OCI-M1 (cell line): Measurements from ENCODE around the gene TNPO3.
"Not testable (repeated sequence)": the region's sequence is repeated elsewhere in the genome, so short reads cannot be mapped to it uniquely, and the experiment has no call there.

Experiments
- DNase-seq: peaks from one replicate; lab custom pipeline; 2025; lab: John Stamatoyannopoulos, UW

The TNPO3 gene

DNA sequence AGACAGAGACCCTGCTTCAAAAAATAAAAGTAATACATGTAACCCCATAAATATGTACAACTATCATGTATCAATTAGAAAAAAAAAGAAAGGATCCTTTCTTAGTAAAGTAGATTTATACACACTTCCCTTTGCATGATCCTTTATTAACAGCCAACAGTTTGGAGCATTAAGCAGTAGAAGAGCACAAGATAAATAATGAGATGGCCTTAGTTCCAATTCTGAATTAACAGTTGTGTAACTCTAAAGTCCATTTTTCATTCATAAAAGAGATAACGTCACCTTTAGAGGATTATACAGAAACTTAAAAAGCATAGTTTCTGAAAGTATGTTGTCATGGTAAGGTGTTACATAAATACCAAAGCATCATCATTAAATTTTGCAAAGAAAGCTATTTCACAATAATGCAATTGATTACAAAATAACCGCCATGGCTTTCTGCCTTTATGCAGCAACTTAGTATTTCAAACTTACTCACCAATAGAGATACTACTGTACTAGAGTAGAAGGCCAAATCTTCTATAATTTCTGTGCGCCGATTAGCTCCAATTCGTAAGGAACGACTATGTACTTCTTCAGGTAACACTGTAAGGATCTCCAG is 40.3 kb downstream of the TNPO3 start:
- DNase-seq: no peak

DNA sequence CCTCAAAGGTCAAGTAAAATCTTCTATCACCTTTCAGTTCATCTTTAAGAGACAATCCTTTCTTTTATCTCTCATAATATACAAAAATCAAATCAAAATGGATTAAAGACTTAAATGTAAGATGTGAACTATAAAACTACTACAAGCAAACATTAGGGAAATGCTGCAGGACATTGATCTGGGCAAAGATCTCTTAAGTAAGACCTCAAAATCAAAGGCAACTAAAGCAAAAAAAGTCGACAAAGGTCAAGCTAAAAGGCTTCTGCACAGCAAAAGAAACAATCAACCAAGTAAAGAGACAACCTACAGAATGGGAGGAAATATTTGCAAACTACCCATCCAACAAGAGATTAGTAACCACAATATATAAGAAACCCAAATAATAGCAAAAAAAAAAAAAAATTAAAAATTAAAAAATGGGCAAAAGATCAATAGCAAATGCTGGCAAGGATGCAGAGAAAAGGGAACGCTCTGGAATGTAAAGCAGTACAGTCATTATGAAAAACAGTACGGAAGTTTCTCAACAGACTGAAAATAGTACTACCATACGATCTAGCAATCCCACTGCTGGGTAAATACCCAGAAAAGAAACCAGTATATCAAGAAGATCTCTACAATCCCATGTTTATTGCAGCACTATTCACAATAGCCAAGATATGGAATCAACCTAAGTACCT is 41.7 kb downstream of the TNPO3 start:
- DNase-seq: no peak

DNA sequence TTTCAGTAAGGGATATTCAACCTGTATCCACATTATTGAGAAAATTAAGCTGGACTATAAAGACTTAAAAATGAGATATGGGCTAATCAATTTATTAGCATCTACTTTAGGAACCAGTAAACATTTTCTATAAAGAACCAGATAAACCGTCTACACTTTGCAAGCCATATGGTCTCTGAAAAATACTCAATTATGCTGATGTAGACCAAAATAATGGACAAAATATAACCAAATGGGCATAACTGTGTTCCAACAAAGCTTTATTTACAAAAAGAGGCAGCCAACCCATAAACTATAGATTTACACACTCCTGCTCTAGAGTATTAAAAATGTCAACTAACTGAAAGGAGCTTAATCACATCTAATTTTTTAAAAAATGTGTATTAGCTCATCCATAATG is 42.3 kb downstream of the TNPO3 start:
- DNase-seq: no peak

DNA sequence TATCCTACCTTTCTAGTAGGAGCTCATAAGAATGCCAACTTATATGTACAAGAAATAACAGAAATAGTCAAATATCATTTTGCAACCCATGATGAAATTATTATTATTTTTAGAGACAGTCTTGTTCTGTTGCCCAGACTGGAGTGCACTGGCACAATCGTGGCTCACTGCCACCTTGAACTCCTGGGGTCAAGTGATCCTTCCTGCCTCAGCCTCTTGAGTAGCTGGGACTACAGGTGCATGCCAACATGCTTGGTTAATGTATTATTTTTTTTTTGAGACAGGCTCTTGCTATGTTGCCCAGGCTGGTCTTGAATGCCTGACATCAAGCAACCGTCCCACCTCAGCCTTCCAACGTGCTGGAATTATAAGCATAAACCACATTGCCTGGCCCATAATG is 44.8 kb downstream of the TNPO3 start:
- no peak for DNase-seq

DNA sequence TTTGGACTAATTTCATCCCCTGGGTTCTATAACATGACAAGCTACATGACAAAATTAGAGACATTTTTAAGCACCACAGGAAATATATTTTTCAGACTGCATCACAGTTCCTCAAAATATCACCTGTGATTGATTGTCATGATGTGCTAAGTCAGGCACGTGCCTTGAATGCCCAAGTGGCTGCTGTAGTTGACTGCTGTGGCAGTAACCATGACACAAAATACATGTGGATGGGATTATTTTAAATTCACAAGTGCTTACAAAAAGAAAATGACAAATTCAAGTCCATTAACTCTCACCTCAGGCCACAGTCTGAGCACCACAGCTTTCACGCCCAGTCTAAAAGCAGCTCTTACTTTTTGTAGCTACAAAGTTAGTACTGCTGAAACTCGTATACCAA is 45.5 kb downstream of the TNPO3 start:
- no peak for DNase-seq

DNA sequence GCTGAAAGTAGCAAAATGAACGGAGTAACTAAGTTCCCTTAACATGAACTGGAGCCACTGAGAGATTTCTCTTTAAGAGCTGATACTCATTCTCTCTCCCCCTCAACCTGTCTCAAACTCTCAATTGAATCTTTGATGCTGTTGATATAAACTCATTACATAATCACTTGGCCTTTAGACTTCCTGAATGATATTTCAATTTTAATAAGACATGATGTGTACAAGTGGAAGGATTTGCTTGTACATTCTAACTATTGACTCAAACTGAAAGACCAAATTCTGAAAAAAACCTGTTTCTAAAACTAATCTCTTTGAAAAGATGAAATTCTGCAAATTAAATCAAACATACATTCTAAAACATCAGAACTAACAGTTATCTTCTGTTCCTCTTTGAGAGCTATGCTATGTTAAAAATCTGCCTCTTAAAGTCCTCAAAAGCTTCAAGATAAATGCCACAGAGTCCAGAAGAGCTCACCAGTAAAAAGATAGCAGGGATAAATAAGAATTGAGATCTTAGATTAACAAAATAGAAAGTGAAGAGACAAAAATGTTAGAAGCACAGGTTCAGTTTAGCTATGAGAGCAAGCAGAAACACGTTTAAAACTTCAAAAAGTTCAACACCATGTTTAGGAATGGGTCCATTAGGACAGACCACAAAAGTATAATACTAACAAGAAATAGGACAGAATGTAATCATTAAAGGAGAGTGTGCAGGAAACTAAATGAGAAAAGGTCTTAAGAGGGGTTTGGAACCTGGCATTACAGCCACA is 46.1 kb downstream of the TNPO3 start:
- no peak for DNase-seq

DNA sequence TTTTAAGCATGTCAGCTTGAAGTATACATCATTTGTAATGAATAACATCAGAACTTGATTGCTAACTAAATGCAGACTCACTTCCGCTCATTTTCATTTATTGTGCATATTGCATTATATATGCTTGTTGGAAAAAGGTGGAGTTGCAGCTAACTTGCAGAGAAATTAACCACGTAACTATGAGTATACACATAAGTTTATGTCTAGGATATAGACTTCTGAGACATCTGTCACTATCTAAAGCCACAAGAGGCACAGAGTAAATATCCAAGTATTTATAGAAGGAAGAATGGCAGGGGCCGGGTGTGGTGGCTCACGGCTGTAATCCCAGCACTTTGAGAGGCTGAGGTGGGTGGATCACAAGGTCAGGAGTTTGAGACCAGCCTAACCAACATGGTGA is 47.3 kb downstream of the TNPO3 start:
- no peak for DNase-seq

DNA sequence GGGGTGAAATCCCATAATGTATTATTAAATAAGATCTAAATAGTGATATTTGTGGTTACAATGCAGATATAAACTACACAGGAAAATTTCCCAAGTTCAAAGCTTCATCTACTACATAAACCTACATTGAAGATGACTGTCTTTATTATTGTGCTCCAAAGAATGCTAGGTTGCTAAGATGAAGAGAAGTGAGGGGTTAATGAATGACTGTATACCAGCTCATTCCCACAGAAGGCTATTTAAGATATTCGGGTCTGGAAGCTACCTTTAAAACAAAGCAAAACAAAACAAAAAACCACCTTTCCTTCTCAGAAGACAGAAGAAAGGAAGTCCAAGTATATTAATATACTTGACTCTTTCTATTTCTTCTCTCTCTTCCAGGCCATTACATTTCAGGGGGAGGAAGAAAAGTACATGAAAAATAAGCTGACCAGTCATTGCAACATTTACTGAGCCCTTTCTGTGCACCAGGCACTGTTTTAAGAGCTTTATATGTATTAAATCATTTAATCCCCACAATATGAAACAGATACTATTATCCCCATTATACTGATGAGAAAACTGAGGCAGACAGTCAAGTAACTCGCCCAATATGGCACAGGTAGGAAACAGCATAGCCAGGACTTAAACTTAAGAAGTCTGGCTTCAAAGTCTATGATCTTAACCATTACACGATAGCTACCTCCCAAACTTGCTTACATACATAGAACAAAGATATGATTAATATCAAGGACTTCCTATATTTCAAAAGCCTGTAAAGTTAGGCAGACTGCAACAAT is 48.1 kb downstream of the TNPO3 start:
- DNase-seq: no peak

DNA sequence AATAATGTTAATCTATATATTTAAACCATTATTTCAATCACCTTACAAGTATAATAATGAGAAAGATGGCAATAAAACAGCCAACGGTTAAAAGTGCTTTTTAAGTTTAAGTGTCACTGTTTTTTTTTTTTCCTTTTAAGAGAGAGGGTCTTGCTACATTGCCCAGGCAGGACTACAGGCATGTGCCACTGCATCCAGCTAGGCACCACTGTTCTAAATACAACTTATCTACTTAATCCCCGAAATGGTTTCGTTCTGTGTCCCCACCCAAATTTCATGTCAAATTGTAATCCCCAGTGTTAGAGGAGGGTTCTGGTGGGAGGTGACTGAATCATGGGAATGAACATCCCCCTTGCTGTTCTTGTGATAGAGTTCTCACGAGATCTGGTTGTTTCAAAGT is 49.7 kb downstream of the TNPO3 start:
- DNase-seq: no peak

DNA sequence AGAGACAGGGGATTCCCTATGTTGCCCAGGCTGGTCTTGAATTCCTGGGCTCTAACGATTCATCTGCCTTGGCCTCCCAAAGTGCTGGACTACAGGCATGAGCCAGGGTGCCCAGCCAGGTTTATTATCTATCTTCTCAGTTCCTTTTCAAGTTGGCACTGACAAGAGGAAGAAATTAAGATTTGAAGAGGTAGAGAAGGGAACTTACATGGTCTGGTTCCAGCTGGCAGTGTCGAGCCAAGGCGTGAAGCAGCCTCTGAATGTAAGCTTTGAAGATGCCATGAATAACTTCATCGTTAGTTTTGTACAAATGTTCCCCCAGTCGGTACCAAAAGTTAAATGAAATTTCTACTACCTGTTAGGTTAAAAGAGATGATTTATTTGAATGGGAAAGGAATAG is 57.7 kb downstream of the TNPO3 start:
- no peak for DNase-seq

DNA sequence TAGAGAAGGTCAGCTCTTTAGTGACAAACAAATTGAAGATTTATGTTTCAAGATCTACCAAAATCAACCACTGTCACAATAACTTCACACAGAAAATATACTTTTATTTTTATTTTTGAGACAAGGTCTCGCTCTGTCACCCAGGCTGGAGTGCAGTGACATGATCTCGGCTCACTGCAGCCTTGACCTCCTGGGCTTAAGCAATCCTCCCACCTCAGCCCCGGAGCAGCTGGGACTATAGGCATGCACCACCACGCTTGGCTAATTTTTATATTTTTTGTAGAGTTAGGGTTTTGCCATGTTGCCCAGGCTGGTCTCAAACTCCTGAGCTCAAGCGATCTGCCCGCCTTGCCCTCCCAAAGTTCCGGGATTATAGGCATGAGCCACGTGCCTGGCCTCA is 60.4 kb downstream of the TNPO3 start:
- not testable (repeated sequence) for DNase-seq

DNA sequence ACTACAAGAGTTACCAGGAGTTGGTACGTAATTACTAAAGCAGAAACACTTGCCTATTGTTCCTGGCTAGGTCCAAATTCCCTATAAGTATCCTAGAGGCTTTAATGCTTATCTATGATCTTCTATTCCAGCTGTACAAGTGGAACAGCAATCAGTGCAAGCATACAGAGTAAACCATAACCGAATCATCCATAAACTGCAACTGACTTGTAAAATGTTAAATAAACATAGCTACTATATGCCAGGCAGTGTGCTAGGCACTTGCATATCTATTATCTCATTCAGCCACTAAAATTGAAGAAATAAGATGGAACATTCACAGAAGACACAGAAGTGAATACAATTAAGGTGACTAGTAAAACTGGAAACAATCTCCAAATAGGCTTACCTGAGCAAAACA is 61.5 kb downstream of the TNPO3 start:
- no peak for DNase-seq

DNA sequence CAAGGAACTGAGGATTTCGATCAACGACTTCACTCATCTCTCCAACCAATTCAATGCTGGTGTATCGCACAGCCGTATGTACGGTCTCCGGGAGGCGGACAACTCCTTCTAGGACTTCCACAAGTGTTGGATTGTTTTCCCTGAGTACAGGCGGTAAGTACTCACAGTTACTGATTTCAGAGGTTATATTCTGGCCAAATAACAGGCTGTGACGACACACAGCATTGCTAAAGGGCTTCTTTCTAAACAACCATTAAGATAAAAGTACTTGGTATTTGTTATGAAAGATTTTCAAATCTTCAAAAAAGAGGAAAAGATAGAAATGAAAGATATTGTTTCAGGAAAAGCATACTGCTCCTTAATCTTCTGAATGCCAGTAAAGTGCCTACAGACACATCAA is 65.0 kb downstream of the TNPO3 start:
- DNase-seq: no peak

DNA sequence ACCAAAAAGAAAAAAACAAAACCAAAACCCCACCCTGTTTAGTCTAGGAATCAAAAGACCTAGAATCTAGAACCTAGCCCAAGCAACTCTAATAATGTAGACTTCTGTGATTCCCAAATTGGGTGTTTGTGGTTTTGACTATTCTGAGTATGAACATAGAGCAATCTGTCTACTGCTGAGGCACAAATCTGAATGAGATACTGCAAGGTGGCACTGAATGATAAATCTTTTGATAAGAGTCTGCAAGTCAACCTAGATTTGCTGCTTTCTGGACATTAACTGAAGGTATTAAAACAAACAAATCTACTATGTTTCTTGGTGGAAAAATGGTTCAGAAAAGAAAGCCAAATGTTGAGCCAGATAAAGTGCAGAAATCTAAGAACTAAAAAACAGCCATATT is 66.5 kb downstream of the TNPO3 start:
- no peak for DNase-seq

DNA sequence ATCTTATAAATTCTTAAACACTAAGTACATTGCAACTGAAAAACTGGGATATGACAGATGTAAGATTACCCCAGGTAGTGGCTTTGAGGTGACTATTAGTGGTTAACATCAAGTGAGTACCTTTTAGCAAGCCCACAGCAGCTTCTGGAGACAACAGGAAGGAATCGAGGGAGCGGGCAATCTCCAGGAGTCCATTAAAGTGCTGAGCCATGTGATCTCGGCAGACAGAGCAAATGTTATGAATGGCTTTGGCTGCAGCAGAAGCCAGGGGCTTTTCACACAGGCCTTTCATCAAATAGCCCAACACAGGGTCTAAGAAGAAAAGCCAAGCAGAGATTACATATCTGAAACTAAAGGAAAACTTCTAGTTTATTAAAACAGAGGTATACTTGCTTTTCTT is 68.3 kb downstream of the TNPO3 start:
- DNase-seq: no peak

DNA sequence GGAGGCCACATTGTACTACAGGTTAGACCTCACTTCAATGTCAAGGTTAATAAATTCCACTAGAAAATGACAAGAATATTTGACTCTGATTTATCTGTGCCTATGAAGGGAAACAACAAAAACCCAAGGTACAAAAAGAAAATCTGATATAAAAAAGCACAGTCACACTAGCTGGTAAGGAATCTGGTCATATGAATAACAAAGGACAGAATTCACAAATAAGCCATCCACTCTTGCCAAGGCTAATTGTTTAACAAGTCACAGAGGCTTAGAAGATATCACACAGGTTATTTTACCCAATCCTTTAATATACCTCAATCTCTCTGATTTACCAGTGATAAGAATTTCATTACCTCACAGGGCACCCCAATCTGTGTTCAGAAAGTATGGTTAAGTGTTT is 69.3 kb downstream of the TNPO3 start:
- DNase-seq: no peak

DNA sequence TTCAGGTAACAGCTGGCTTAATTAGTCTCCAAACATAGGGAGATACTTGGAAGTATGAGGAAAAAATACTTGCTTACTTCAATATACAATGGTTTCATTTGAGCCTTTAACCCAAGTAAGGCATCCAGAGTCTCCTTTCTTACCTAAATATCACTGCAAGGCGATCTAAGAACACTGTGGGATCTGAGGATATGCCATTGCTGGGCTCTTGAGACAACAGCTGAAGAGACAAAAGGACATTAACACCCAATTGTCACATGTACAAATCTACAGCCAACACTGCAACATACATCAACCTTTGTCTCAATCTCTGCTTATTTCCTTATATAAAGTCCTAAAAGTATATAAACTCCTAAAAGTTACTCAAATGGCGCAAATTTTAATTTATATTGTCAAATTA is 72.8 kb downstream of the TNPO3 start:
- DNase-seq: no peak

DNA sequence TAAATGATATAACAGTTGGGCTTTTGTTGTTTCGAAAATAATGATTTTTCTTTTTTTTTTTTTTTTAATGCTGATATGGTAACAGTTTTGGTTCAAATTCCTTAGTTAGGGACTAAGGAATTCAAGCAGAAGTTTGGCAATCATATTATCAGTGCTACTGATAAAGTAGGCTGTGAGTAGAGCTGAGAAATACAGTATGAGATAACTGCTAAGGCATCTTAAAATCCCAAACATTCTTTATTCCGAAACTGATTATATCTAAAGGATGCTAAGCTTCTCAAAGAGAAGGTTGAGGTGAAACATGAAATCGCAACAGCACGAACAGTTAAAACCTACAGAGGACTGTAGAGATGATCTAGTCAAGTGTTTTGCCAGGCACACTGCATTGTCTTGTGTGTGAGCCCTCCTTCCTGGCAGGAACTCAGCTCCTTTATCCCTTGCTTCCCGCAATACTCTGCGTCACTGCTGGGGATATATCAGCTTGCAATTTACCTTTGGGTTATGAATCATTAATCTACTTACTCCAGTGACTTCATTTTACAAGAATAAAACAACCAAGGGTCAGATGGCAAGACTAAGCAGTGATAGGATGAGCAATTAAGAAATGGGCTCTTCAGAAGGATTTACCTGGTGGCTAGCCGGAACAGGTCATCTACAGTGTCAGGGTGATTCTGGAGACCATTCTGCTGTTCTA is 80.5 kb downstream of the TNPO3 start:
- DNase-seq: no peak

DNA sequence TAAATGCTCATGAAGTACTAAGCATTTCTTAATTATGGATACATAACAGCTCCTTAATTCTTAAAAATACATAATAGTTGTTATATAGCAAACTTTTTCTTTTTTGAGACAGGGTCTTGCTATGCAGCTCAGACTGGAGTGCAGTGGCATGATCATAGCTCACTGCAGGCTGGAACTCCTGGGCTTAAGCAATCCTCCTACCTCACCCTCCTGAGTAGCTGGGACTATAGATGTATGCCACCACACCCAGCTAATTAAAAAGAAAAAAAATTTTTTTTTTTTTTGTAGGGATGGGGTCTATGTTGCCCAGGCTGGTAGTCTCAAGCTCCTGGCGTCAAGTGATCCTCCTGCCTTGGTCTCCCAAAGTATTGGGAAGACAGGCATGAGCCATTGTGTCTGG is 86.3 kb downstream of the TNPO3 start:
- DNase-seq: no peak

DNA sequence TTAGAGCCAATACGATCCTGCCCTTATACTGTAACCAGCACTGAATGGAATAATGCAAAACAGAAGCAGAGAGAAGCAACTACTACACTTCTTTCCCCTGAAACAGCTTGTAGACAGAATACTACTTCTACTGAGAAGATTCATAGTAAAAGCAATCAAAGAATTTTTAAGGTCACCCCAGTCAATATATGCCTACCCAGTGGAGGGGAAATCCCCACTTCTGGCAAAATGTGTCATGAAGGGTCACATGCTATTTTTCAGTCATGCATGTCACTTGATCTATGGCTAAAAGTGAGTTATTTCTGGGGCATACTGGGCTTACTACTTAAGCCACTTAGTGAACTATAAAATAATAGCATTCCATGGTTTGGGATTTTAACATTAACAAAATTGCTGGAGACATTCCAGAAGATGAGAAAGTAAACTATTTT is 91.6 kb downstream of the TNPO3 start:
- no peak for DNase-seq

DNA sequence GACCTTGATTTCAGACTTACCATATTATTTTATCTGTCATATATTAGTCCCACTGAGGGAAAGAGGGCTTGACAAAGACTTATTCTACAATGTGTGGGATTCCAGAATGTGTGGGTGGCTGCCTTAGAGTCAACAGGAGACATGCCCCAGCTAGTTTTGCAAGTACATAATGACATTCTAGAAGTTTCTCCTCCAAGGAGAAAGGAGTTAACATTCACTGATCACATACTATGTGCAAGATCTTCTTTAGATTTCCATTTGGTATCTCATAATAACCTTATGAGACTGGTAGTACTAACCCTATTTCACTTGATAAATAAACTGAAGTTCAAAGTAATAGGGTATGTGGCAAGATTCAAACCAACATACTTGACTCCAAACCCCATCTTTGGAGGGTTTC is 92.0 kb downstream of the TNPO3 start:
- no peak for DNase-seq

DNA sequence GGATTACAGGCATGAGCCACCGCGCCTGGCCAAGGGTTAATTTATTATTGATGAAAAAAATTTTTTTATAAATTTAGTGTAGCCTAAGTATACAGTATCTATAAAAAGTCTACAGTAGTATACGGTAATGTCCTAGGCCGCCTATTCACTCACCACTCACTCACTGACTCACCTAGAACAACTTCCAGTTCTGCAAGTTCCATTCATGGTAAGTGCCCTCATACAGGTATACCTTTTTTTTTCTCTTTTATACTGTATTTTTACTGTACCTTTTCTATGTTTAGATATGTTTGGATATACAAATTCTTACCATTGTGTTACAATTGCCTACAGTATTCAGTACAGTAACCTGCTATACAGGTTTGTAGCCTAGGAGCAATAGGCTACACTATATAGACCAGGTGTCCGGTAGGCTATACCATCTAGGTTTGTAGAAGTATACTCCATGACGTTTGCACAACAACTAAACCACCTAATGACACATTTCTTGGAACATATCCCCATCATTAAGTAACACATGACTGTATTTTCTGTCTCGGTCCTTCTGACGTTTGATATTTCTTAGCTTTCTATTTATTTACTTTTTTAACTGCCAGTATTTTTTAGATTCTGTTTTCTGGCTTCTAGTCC is 93.8 kb downstream of the TNPO3 start:
- no peak for DNase-seq
